ENCODE measurements around the gene IRAK4.
"Not testable (repeated sequence)": the region's sequence is repeated elsewhere in the genome, so short reads cannot be mapped to it uniquely, and the experiment has no call there.

Gene IRAK4

GRCh38 chr12:43744826-43745225 is 13.9 kb upstream of the IRAK4 start:
- Histone ChIP-seq H3K36me3 (ENCODE audit: control insufficient read depth, insufficient read depth, low read length) (no peaks in the 10 kb centered on the region), H3K27me3 (ENCODE audit: control insufficient read depth, insufficient read depth, low read length) (no peaks in the 10 kb centered on the region), H3K4me1 (ENCODE audit: control insufficient read depth, insufficient read depth, low read length) (no peaks in the 10 kb centered on the region), H3K4me3 (ENCODE audit: low read depth, low read length) (no peak overlapping the region), H3K9ac (ENCODE audit: low read depth, low read length) (no peak overlapping the region), H3K9me3 (ENCODE audit: control insufficient read depth, insufficient read depth, low read length) (no peaks in the 10 kb centered on the region)

GRCh38 chr12:43749016-43749415 is 9.7 kb upstream of the IRAK4 start:
- no peaks in the 10 kb centered on the region for H3K4me1 ChIP-seq (ENCODE audit: control insufficient read depth, insufficient read depth, low read length)
- no peak overlapping the region for H3K9ac ChIP-seq (ENCODE audit: low read depth, low read length)
- H3K9me3 ChIP-seq (ENCODE audit: control insufficient read depth, insufficient read depth, low read length), result no peaks in the 10 kb centered on the region
- H3K27me3 ChIP-seq (ENCODE audit: control insufficient read depth, insufficient read depth, low read length), result no peaks in the 10 kb centered on the region
- H3K4me3 ChIP-seq (ENCODE audit: low read depth, low read length), result no peak overlapping the region
- peaks cover 2% of the 10 kb centered on the region for H3K36me3 ChIP-seq (ENCODE audit: control insufficient read depth, insufficient read depth, low read length)

- Histone ChIP-seq H3K4me1 (ENCODE audit: control insufficient read depth, insufficient read depth, low read length) (no peaks in the 10 kb centered on the region), H3K9ac (ENCODE audit: low read depth, low read length) (no peak overlapping the region), H3K9me3 (ENCODE audit: control insufficient read depth, insufficient read depth, low read length) (no peaks in the 10 kb centered on the region), H3K4me3 (ENCODE audit: low read depth, low read length) (no peak overlapping the region), H3K27me3 (ENCODE audit: control insufficient read depth, insufficient read depth, low read length) (no peaks in the 10 kb centered on the region), H3K36me3 (ENCODE audit: control insufficient read depth, insufficient read depth, low read length) (peaks cover 2% of the 10 kb centered on the region)
Measured at GRCh38 chr12:43750814-43751213, 7.9 kb upstream of the IRAK4 start.

GRCh38 chr12:43751360-43751759 is 7.4 kb upstream of the IRAK4 start:
- H3K4me3 ChIP-seq (ENCODE audit: low read depth, low read length); H3K4me1 ChIP-seq (ENCODE audit: control insufficient read depth, insufficient read depth, low read length); H3K9ac ChIP-seq (ENCODE audit: low read depth, low read length); H3K9me3 ChIP-seq (ENCODE audit: control insufficient read depth, insufficient read depth, low read length); H3K36me3 ChIP-seq (ENCODE audit: control insufficient read depth, insufficient read depth, low read length); H3K27me3 ChIP-seq (ENCODE audit: control insufficient read depth, insufficient read depth, low read length): not testable (repeated sequence)

- no peak overlapping the region for H3K9ac ChIP-seq (ENCODE audit: low read depth, low read length)
- no peaks in the 10 kb centered on the region for H3K4me1 ChIP-seq (ENCODE audit: control insufficient read depth, insufficient read depth, low read length)
- H3K27me3 ChIP-seq (ENCODE audit: control insufficient read depth, insufficient read depth, low read length), result no peaks in the 10 kb centered on the region
- H3K4me3 ChIP-seq (ENCODE audit: low read depth, low read length), result no peak overlapping the region
- H3K36me3 ChIP-seq (ENCODE audit: control insufficient read depth, insufficient read depth, low read length), result peaks cover 2% of the 10 kb centered on the region
- no peaks in the 10 kb centered on the region for H3K9me3 ChIP-seq (ENCODE audit: control insufficient read depth, insufficient read depth, low read length)
Measured at GRCh38 chr12:43754015-43754414, 4.7 kb upstream of the IRAK4 start.

- peak overlapping the region; percentile 70 for H3K4me3 ChIP-seq (ENCODE audit: low read depth, low read length)
- H3K4me1 ChIP-seq (ENCODE audit: control insufficient read depth, insufficient read depth, low read length), result peaks cover 8% of the 10 kb centered on the region
- H3K27me3 ChIP-seq (ENCODE audit: control insufficient read depth, insufficient read depth, low read length), result no peaks in the 10 kb centered on the region
- H3K9ac ChIP-seq (ENCODE audit: low read depth, low read length), result peak overlapping the region; percentile 71
- no peaks in the 10 kb centered on the region for H3K9me3 ChIP-seq (ENCODE audit: control insufficient read depth, insufficient read depth, low read length)
- H3K36me3 ChIP-seq (ENCODE audit: control insufficient read depth, insufficient read depth, low read length), result no peaks in the 10 kb centered on the region
Measured at GRCh38 chr12:43758247-43758727, 464 bp upstream of the IRAK4 start.

GRCh38 chr12:43760396-43760795 is 1.6 kb downstream of the IRAK4 start:
- Histone ChIP-seq H3K9me3 (ENCODE audit: control insufficient read depth, insufficient read depth, low read length) (no peaks in the 10 kb centered on the region), H3K4me1 (ENCODE audit: control insufficient read depth, insufficient read depth, low read length) (peaks cover 8% of the 10 kb centered on the region), H3K4me3 (ENCODE audit: low read depth, low read length) (no peak overlapping the region), H3K9ac (ENCODE audit: low read depth, low read length) (no peak overlapping the region), H3K27me3 (ENCODE audit: control insufficient read depth, insufficient read depth, low read length) (no peaks in the 10 kb centered on the region), H3K36me3 (ENCODE audit: control insufficient read depth, insufficient read depth, low read length) (no peaks in the 10 kb centered on the region)

GRCh38 chr12:43761500-43761899 is 2.7 kb downstream of the IRAK4 start:
- H3K27me3 ChIP-seq (ENCODE audit: control insufficient read depth, insufficient read depth, low read length), result no peaks in the 10 kb centered on the region
- H3K4me1 ChIP-seq (ENCODE audit: control insufficient read depth, insufficient read depth, low read length), result peaks cover 8% of the 10 kb centered on the region
- H3K4me3 ChIP-seq (ENCODE audit: low read depth, low read length), result no peak overlapping the region
- no peaks in the 10 kb centered on the region for H3K36me3 ChIP-seq (ENCODE audit: control insufficient read depth, insufficient read depth, low read length)
- no peaks in the 10 kb centered on the region for H3K9me3 ChIP-seq (ENCODE audit: control insufficient read depth, insufficient read depth, low read length)
- H3K9ac ChIP-seq (ENCODE audit: low read depth, low read length), result no peak overlapping the region

GRCh38 chr12:43762596-43762995 is 3.8 kb downstream of the IRAK4 start:
- Histone ChIP-seq H3K4me3 (ENCODE audit: low read depth, low read length) (no peak overlapping the region), H3K27me3 (ENCODE audit: control insufficient read depth, insufficient read depth, low read length) (no peaks in the 10 kb centered on the region), H3K36me3 (ENCODE audit: control insufficient read depth, insufficient read depth, low read length) (no peaks in the 10 kb centered on the region), H3K4me1 (ENCODE audit: control insufficient read depth, insufficient read depth, low read length) (peaks cover 8% of the 10 kb centered on the region), H3K9ac (ENCODE audit: low read depth, low read length) (no peak overlapping the region), H3K9me3 (ENCODE audit: control insufficient read depth, insufficient read depth, low read length) (no peaks in the 10 kb centered on the region)

- H3K9ac ChIP-seq (ENCODE audit: low read depth, low read length), result no peak overlapping the region
- H3K4me1 ChIP-seq (ENCODE audit: control insufficient read depth, insufficient read depth, low read length), result peaks cover 8% of the 10 kb centered on the region
- no peaks in the 10 kb centered on the region for H3K36me3 ChIP-seq (ENCODE audit: control insufficient read depth, insufficient read depth, low read length)
- no peaks in the 10 kb centered on the region for H3K9me3 ChIP-seq (ENCODE audit: control insufficient read depth, insufficient read depth, low read length)
- H3K27me3 ChIP-seq (ENCODE audit: control insufficient read depth, insufficient read depth, low read length), result no peaks in the 10 kb centered on the region
- H3K4me3 ChIP-seq (ENCODE audit: low read depth, low read length), result no peak overlapping the region
Measured at GRCh38 chr12:43763769-43764168, 5.0 kb downstream of the IRAK4 start.

GRCh38 chr12:43764528-43764927 is 5.8 kb downstream of the IRAK4 start:
- no peaks in the 10 kb centered on the region for H3K27me3 ChIP-seq (ENCODE audit: control insufficient read depth, insufficient read depth, low read length)
- no peak overlapping the region for H3K9ac ChIP-seq (ENCODE audit: low read depth, low read length)
- H3K9me3 ChIP-seq (ENCODE audit: control insufficient read depth, insufficient read depth, low read length), result no peaks in the 10 kb centered on the region
- H3K4me1 ChIP-seq (ENCODE audit: control insufficient read depth, insufficient read depth, low read length), result peaks cover 8% of the 10 kb centered on the region
- no peaks in the 10 kb centered on the region for H3K36me3 ChIP-seq (ENCODE audit: control insufficient read depth, insufficient read depth, low read length)
- H3K4me3 ChIP-seq (ENCODE audit: low read depth, low read length), result no peak overlapping the region

- no peak overlapping the region for H3K9ac ChIP-seq (ENCODE audit: low read depth, low read length)
- no peaks in the 10 kb centered on the region for H3K9me3 ChIP-seq (ENCODE audit: control insufficient read depth, insufficient read depth, low read length)
- H3K4me1 ChIP-seq (ENCODE audit: control insufficient read depth, insufficient read depth, low read length), result peaks cover 8% of the 10 kb centered on the region
- no peaks in the 10 kb centered on the region for H3K36me3 ChIP-seq (ENCODE audit: control insufficient read depth, insufficient read depth, low read length)
- no peak overlapping the region for H3K4me3 ChIP-seq (ENCODE audit: low read depth, low read length)
- H3K27me3 ChIP-seq (ENCODE audit: control insufficient read depth, insufficient read depth, low read length), result no peaks in the 10 kb centered on the region
Measured at GRCh38 chr12:43766291-43766690, 7.5 kb downstream of the IRAK4 start.

- Histone ChIP-seq H3K9ac (ENCODE audit: low read depth, low read length) (no peak overlapping the region), H3K4me3 (ENCODE audit: low read depth, low read length) (no peak overlapping the region), H3K36me3 (ENCODE audit: control insufficient read depth, insufficient read depth, low read length) (no peaks in the 10 kb centered on the region)
Measured at GRCh38 chr12:43776498-43776897, 17.7 kb downstream of the IRAK4 start.

More at GRCh38 chr12:43776498-43776897, 17.7 kb downstream of the IRAK4 start:
- no peaks in the 10 kb centered on the region for H3K4me1 ChIP-seq (ENCODE audit: control insufficient read depth, insufficient read depth, low read length)
- H3K9me3 ChIP-seq (ENCODE audit: control insufficient read depth, insufficient read depth, low read length), result no peaks in the 10 kb centered on the region
- H3K27me3 ChIP-seq (ENCODE audit: control insufficient read depth, insufficient read depth, low read length), result no peaks in the 10 kb centered on the region
